Erythroblast (primary cell): ENCODE measurements around the gene ABCC6.
"Not testable (repeated sequence)": the region's sequence is repeated elsewhere in the genome, so short reads cannot be mapped to it uniquely, and the experiment has no call there.

ENCODE experiments used
- DNase-seq, 2 experiments: peaks; one replicate each; lab custom pipeline; 2025; lab: John Stamatoyannopoulos, UW
- GATA1 ChIP-seq: IDR thresholded peaks from 2 replicates; pipeline ENCODE4 v1.6.1; 2011; ENCODE audit warnings: low read depth, mild to moderate bottlenecking, control low read depth, low read length, moderate library complexity
- POLR2A ChIP-seq: IDR thresholded peaks from 2 replicates; pipeline ENCODE4 v1.6.1; 2011; ENCODE audit warnings: mild to moderate bottlenecking, low read length

The ABCC6 gene

DNA sequence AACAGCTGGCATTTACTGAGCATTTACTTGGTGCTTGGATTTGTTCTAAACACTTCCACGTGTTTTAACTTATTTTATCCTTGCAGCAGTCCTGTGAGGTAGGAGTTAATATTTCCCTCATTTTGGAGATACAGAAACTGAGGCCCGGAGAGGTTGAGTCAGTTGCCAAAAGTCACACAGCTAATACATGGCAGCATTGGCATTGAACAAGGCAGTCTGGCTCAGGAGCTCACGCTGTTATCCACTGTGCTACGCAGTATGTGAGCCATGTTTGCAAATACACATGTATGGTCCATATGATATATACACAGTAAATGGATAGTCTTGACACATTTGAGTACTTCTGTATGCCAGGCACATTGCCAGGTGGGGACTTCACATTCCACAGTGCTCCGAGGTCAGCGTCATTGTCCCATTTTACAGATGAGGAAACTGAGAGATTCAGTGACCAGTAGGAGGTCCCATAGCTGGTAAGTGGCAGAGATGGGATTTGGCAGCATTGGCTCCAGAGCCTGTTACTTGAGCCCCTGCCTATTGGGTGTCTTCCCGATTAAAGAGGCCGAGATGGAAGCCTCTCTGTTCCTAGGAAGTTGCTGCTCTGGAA, 110.7 kb downstream of the ABCC6 start:
- DNase-seq: no peak
- TF ChIP-seq GATA1 (no peak), POLR2A (no peak)

DNA sequence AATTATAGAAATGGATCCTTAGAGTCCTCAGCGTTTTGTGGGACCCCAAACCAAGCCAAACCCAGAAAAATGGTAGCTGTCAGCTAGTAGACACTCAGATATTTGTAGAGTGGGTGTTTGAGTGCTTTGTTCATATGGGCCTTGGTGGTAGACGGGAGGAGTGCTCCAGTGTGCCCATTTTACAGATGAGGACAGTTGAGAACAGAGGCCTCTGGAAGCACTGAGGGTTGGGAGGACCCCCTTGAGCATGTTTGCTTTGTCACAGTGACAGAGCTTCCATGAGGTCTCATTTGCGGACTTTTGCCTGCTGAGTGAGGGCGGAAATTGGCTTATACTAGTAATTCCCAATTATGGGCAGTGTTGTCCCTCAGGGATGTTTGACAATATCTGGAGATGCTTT, 111.7 kb downstream of the ABCC6 start:
- no peak for DNase-seq
- TF ChIP-seq POLR2A: no peak
- TF ChIP-seq GATA1: no peak

DNA sequence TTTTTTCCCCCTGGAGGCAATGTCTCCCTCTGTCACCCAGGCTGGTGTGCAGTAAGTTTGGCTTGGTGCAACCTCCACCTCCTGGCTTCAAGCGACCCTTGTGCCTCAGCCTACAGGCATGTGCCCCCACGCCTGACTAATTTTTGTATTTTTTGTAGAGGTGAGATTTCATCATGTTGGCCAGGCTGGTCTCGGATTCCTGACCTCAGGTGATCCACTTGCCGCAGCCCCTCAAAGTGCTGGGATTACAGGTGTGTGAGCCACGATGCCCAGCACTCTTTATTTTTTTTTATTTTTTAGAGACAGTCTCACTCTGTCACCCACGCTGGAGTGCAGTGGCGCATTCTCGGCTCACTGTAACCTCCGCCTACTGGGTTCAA, 113.2 kb downstream of the ABCC6 start:
- no peak for DNase-seq
- TF ChIP-seq POLR2A (no peak), GATA1 (no peak)

DNA sequence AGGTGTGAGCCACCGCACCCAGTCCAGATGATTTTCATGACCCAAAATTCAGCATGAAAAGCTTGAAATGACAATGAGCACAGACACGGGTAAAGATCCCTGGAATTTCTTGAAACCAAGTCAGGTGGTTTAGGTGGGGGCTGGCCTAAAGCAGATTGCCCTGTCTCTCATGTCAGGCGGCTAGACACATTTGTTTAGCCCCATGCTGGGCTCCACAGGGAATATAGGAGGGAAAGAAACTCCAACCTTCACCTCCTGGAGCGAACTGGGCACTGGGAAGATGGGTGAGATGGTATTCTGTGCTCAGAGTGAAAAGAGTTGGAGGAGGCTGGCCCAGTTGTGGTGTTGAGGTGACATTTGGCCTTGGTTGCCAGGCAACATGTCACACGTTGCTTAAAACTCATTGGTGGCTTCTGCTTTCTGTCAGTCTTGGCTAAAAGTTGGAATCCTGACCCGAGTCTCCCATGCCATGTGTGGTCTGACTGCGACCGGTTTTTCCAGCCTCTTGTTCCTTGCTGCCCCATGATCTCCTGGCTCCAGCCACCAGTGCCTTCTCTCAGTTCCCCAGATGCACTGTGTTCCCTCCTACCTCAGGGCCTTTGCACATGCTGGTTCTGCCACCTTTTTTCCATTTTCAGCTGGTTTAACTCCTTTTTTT, 113.7 kb downstream of the ABCC6 start:
- no peak for TF ChIP-seq POLR2A
- TF ChIP-seq GATA1: no peak
- no peak for DNase-seq

DNA sequence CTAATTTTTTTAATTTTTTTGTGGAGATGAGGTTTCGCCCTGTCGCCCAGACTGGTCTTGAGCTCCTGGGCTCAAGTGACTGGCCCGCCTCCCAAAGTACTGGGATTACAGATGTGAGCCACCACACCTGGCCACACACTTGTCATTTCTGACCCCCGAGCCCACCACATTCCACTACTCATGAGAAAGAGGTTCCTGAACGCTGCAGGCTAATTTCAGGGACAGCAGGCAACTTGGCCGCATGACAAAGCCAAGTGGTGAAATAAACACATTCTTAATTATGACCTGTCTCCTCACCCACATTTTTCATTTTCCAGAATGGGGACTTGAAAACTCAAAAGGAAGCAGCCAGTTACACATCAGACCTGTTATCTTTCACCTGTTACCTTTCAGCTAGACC, 114.5 kb downstream of the ABCC6 start:
- TF ChIP-seq POLR2A (no peak), GATA1 (no peak)
- DNase-seq: no peak

DNA sequence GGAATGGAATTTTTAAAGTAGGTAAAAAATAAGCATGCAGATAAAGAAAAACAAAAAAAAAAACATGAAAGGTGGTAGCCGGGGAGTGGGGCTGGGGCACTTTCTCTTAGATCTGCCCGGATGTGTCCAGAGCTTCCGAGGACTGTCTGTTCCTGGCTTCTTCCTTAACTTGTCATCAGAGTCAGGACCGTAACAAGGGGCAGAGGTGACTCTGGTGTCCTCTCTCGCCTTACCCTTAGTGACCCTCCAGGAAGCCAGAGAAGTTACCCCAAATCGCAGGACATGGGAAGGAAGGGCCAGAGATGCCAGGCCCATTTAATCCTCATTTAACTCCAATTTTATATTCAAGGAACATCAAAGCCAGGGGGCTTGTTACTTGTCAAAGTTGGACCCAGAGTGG, 115.5 kb downstream of the ABCC6 start:
- no peak for DNase-seq
- no peak for TF ChIP-seq GATA1
- no peak for TF ChIP-seq POLR2A

DNA sequence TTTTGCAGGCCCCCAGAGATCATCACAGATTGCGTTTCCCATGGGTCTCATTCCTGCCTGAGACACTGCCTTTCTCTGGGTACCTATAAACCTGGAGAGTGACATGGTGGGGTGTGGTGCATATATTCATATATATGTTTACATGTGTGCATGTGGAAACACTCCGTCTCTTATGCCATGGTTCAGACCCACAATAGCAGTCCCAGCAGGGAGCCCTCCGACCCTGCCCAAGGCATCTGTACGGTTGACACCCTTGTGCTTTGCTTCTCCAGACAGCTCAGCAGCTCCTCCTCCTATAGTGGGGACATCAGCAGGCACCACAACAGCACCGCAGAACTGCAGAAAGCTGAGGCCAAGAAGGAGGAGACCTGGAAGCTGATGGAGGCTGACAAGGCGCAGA, 116.8 kb downstream of the ABCC6 start:
- no peak for DNase-seq
- no peak for TF ChIP-seq POLR2A
- TF ChIP-seq GATA1: no peak

DNA sequence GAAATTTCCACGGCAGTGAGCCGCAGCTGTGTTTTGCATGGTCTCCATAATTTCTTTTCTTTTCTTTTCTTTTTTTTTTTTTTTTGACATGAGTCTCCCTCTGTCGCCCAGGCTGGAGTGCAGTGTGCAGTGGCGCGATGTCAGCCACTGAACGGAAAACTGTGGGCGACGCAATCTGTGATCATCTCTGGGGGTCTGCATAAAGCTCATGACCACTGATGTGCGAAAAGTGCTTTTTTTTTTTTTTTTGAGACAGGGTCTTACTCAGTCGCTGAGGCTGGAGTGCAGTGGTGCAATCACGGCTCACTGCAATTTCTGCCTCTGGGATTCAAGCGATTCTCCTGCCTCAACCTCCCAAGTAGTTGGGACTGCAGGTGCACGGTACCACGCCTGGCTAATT, 117.6 kb downstream of the ABCC6 start:
- DNase-seq: no peak
- TF ChIP-seq GATA1: no peak
- TF ChIP-seq POLR2A: no peak

DNA sequence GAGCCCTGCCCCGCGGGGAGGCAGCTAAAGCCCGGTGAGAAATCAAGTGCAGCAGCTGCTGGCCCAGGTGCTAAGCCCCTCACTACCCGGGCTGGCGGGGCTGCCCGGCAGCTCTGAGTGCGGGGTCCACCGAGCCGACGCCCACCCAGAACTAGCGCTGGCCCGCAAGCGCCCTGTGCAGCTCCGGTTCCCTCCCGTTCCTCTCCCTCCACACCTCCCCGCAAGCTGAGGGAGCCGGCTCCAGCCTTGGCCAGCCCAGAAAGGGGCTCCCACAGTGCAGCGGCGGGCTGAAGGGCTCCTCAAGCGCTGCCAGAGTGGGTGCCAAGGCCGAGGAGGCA, 118.5 kb downstream of the ABCC6 start:
- DNase-seq: not testable (repeated sequence)

DNA sequence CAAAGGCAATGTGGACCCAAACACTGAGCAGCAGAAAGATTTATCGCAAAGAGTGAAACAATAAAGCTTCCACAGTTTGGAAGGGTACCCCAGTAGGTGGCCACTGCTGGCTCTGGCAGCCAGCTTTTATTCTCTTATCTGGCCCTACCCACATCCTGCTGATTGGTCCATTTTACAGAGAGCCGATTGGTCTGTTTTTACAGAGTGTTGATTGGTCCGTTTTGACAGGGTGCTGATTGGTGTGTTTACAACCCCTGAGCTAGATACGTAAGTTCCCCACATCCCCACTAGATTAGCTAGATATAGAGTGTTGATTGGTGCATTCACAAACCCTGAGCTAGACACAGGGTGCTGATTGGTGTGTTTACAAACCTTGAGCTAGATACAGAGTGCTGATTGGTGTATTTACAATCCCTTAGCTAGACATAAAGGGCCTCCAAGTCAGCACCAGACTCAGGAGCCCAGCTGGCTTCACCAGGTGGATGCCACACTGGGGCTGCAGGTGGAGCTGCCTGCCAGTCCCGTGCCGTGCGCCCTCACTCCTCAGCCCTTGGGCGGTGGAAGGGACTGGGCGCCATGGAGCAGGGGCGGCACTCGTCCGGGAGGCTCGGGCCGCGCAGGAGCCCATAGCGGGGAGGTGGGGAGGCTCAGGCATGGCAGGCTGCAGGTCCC, 119.0 kb downstream of the ABCC6 start:
- DNase-seq: peak in 1 of 2 experiments; percentile 28

DNA sequence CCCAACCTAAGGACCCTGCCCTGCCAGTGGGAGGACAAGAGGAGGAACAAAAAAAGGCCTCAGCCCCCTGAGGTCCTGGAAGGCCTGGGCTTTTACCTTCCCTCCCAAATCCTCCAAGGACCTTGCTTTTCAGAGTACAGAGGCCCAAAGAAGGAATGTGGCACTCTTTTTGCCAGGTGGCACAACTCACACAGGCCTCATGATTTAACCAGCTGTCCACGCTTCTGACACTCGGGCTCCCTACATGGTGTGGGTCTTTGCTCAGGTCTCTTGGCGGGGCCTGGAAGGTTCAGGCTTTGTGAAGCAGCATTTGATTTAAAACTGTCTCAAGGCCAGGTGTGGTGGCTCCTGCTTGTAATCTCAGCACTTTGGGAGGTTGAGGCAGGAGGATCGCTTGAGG, 120.6 kb downstream of the ABCC6 start:
- DNase-seq: no peak
- TF ChIP-seq GATA1 (no peak), POLR2A (no peak)

DNA sequence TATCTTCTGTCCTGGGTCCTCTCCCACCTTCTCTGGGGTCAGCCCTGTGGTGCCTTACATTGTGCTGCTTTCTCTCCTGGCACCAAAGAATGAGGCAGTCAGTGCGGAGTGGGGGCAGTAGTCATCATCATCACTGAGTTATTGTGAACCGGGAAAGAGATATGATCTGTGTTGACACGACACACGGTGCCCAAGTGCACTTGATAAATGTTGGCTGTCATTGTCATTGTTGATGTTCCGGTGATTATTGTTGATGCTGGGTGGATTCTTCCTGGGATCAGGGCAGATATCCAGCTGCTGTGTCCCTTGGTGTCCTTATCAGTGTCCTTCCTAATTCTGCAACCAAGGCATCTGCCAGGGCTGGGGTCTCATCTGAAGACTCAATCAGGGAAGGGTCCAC, 121.7 kb downstream of the ABCC6 start:
- TF ChIP-seq GATA1 (no peak), POLR2A (no peak)
- no peak for DNase-seq

DNA sequence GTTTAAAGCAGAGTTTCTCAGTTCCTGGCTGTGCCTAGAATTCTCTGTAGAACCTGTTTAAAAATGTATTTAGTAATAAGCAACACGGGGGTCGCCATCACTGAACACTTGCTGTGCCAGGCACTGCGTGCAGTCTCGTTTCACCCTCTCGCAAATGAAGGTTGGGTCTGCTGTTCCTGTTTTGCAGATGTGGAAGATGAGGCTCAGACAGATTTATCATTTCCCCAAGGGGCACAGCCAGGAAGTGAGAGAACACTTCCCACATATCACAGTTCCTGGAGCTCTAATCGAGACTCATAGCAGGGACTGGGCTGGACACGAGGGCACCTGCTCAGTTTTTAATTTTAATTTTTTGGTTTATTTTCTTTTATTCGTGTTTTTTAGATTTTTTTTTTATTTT, 122.7 kb downstream of the ABCC6 start:
- TF ChIP-seq GATA1: no peak
- no peak for TF ChIP-seq POLR2A
- no peak for DNase-seq

DNA sequence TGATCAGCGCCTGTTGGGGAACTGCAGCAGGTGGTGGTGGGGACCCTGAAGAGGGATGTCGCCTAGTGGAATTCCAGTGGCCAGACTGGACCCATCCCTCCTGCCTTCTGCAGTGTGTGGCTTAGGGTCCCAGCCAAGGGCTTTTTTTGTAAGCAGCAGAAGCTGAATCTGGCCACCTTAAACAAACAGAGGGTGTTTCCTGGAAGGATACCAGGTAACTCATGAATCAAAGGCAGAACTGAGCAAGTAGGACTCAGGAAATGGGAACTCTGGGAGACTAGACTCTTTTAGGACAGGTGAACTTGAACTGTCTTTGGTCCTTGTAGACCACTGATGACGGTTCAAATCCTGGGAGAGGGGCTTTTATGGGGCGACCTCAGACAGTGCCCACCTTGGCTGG, 124.0 kb downstream of the ABCC6 start:
- TF ChIP-seq GATA1 (no peak), POLR2A (no peak)
- no peak for DNase-seq
